H9 (cell line): ENCODE data around the gene WDR4. TPM values are rescaled to one million over a fixed set of nuclear protein-coding genes. Genes with fewer than 3 reads are reported as not detected.

Experiments
- DNase-seq: peaks from one replicate; pipeline ENCODE4 v3.0.0-alpha.2; 2017
- H2AFZ ChIP-seq: one replicate; pipeline ENCODE4 v1.6.1; 2013; ENCODE audit warnings: mild to moderate bottlenecking, low read length, control low read depth, moderate library complexity
- H2AK5ac ChIP-seq: 2 replicates; pipeline ENCODE4 v1.6.1; 2013; ENCODE audit warnings: low read length, control low read depth, mixed read lengths; ENCODE audit not compliant: insufficient read length
- H2BK120ac ChIP-seq: one replicate; pipeline ENCODE4 v1.6.1; 2013; ENCODE audit warnings: low read depth, mild to moderate bottlenecking, low read length, control low read depth, inconsistent platforms; ENCODE audit not compliant: poor library complexity, severe bottlenecking
- H2BK12ac ChIP-seq: 2 replicates; pipeline ENCODE4 v1.6.1; 2013; ENCODE audit warnings: low read length, control low read depth, mixed read lengths, low read depth; ENCODE audit not compliant: insufficient read length
- H2BK15ac ChIP-seq: 2 replicates; pipeline ENCODE4 v1.6.1; 2013; ENCODE audit warnings: low read depth, low read length, control low read depth
- H2BK20ac ChIP-seq: one replicate; pipeline ENCODE4 v1.6.1; 2013; ENCODE audit warnings: low read depth, mild to moderate bottlenecking, low read length, control low read depth, inconsistent platforms; ENCODE audit not compliant: poor library complexity, severe bottlenecking
- H2BK5ac ChIP-seq: 2 replicates; pipeline ENCODE4 v1.6.1; 2013; ENCODE audit warnings: low read length, control low read depth, mixed read lengths; ENCODE audit not compliant: insufficient read length
- H3K14ac ChIP-seq: 2 replicates; pipeline ENCODE4 v1.6.1; 2013; ENCODE audit warnings: low read length, control low read depth; ENCODE audit not compliant: insufficient read depth
- H3K18ac ChIP-seq: 2 replicates; pipeline ENCODE4 v1.6.1; 2013; ENCODE audit warnings: low read depth, mild to moderate bottlenecking, mixed read lengths, low read length, control low read depth; ENCODE audit not compliant: insufficient read length
- H3K23ac ChIP-seq: 2 replicates; pipeline ENCODE4 v1.6.1; 2013; ENCODE audit warnings: low read length, control low read depth, mixed read lengths, low read depth; ENCODE audit not compliant: insufficient read length
- H3K23me2 ChIP-seq: 2 replicates; pipeline ENCODE4 v1.6.1; 2013; ENCODE audit warnings: low read depth, mild to moderate bottlenecking, mixed read lengths, low read length, control low read depth; ENCODE audit not compliant: insufficient read length, poor library complexity, severe bottlenecking
- H3K27ac ChIP-seq: 2 replicates; pipeline ENCODE4 v1.5.1; 2013; ENCODE audit warnings: low read length, control low read depth, mixed read lengths, low read depth; ENCODE audit not compliant: insufficient read length
- H3K27me3 ChIP-seq: 2 replicates; pipeline ENCODE4 v1.6.1; 2013; ENCODE audit warnings: low read length, control low read depth, inconsistent platforms; ENCODE audit not compliant: insufficient read depth
- H3K4ac ChIP-seq: 2 replicates; pipeline ENCODE4 v1.6.1; 2013; ENCODE audit warnings: low read depth, mild to moderate bottlenecking, control low read depth, inconsistent platforms, low read length, moderate library complexity
- H3K4me1 ChIP-seq: 2 replicates; pipeline ENCODE4 v1.6.1; 2013; ENCODE audit warnings: low read length, control low read depth, inconsistent platforms; ENCODE audit not compliant: insufficient read depth
- H3K4me2 ChIP-seq: 2 replicates; pipeline ENCODE4 v1.6.1; 2013; ENCODE audit warnings: low read length, control low read depth, mixed read lengths; ENCODE audit not compliant: insufficient read length, insufficient read depth
- H3K56ac ChIP-seq: 2 replicates; pipeline ENCODE4 v1.6.1; 2013; ENCODE audit warnings: low read depth, mild to moderate bottlenecking, mixed read lengths, low read length, control low read depth; ENCODE audit not compliant: insufficient read length
- H3K79me1 ChIP-seq: 2 replicates; pipeline ENCODE4 v1.6.1; 2013; ENCODE audit warnings: low read depth, mild to moderate bottlenecking, moderate library complexity, low read length, control low read depth, inconsistent platforms; ENCODE audit not compliant: insufficient read depth, poor library complexity, severe bottlenecking
- H3K79me2 ChIP-seq: 2 replicates; pipeline ENCODE4 v1.6.1; 2013; ENCODE audit warnings: low read length, control low read depth, inconsistent platforms; ENCODE audit not compliant: insufficient read depth
- H3K9ac ChIP-seq: 2 replicates; pipeline ENCODE4 v1.6.1; 2013; ENCODE audit warnings: low read length, control low read depth, mixed read lengths; ENCODE audit not compliant: insufficient read length; ENCODE audit errors: extremely low read depth
- H3K9me3 ChIP-seq: one replicate; pipeline ENCODE4 v1.6.1; 2013; ENCODE audit warnings: low read depth, low read length, inconsistent platforms; ENCODE audit not compliant: control insufficient read depth
- H3T11ph ChIP-seq: one replicate; pipeline ENCODE4 v1.6.1; 2013; ENCODE audit warnings: mild to moderate bottlenecking, low read length, control low read depth, inconsistent platforms
- H4K20me1 ChIP-seq: one replicate; pipeline ENCODE4 v1.6.1; 2013; ENCODE audit not compliant: control insufficient read depth, insufficient read length, insufficient read depth
- H4K5ac ChIP-seq: 2 replicates; pipeline ENCODE4 v1.6.1; 2013; ENCODE audit warnings: low read depth, mild to moderate bottlenecking, mixed read lengths, low read length, control low read depth; ENCODE audit not compliant: insufficient read length
- H4K8ac ChIP-seq: replicated peaks from 2 replicates; pipeline ENCODE4 v1.6.1; 2013; ENCODE audit warnings: low read length, control low read depth, mixed read lengths, low read depth; ENCODE audit not compliant: insufficient read length
- H4K91ac ChIP-seq: 2 replicates; pipeline ENCODE4 v1.6.1; 2013; ENCODE audit warnings: low read depth, mild to moderate bottlenecking, moderate library complexity, mixed read lengths, low read length, control low read depth; ENCODE audit not compliant: insufficient read length
- H3K27ac Mint-ChIP-seq, 3 experiments: 2 replicates in 2 of 3; 3 replicates in 1 of 3; pipeline ENCODE4 v1.8.0; 2020 to 2021; ENCODE audit warnings: mixed read lengths in 3 of 3, mild to moderate bottlenecking in 1 of 3, moderate library complexity in 1 of 3
- H3K27me3 Mint-ChIP-seq: 2 replicates; pipeline ENCODE4 v1.8.0; 2021; ENCODE audit warnings: low read depth, mild to moderate bottlenecking, moderate library complexity, mixed read lengths
- H3K36me3 Mint-ChIP-seq, 3 experiments: 2 replicates in 2 of 3; 3 replicates in 1 of 3; pipeline ENCODE4 v1.8.0; 2020 to 2021; ENCODE audit warnings: low read depth in 3 of 3, mixed read lengths in 3 of 3; ENCODE audit not compliant: insufficient read depth in 1 of 3
- H3K4me1 Mint-ChIP-seq, 2 experiments: 2 replicates each; pipeline ENCODE4 v1.8.0; 2020; ENCODE audit warnings: mixed read lengths in 2 of 2
- H3K4me3 Mint-ChIP-seq, 2 experiments: 2 replicates in 1 of 2; 3 replicates in 1 of 2; pipeline ENCODE4 v1.8.0; 2020 to 2021; ENCODE audit warnings: mild to moderate bottlenecking in 2 of 2, mixed read lengths in 2 of 2, moderate library complexity in 1 of 2
- H3K9me3 Mint-ChIP-seq, 2 experiments: 2 replicates in 1 of 2; 3 replicates in 1 of 2; pipeline ENCODE4 v1.8.0; 2020; ENCODE audit warnings: mild to moderate bottlenecking in 2 of 2, mixed read lengths in 2 of 2, moderate library complexity in 1 of 2
- WGBS: extraction: QIAGEN DNeasy Blood & Tissue Kit; methylation state at CpG from one replicate; pipeline ENCODE4 v1.1.7; 2013; ENCODE audit warnings: missing lambda C conversion rate, low lambda C conversion rate, mixed read lengths; ENCODE audit not compliant: insufficient read length; ENCODE audit errors: extremely low coverage; 5-methylcytosine and 5-hydroxymethylcytosine counted together
- total RNA-seq: library from RNA; stranded (reverse); gene quantifications from 2 replicates; pipeline ENCODE4 v1.2.1, GENCODE V29; 2021
- TF ChIP-seq, protein P1 (sequence below): fragments of 200-600 bp; sonication (generic); conservative IDR thresholded peaks from 3 replicates; pipeline ENCODE4 v1.8.0; 2021; ENCODE audit warnings: antibody characterized with exemption, mild to moderate bottlenecking

The WDR4 gene
- total RNA-seq, 1 experiment from 2014 or later = 54.4 TPM

- Histone ChIP-seq H2BK20ac (no peak overlapping the region), H2BK120ac (no peak overlapping the region), H4K5ac (no peak overlapping the region), H3K56ac (no peak overlapping the region), H3T11ph (no peak overlapping the region), H2BK5ac (no peak overlapping the region), H4K20me1 (no peaks in the 10 kb centered on the region), H3K4me2 (peak overlapping the region; percentile 42), H3K23me2 (peaks cover 11% of the 10 kb centered on the region), H2BK15ac (no peak overlapping the region), H3K23ac (no peak overlapping the region), H3K79me1 (no peaks in the 10 kb centered on the region), H3K4me1 (no peaks in the 10 kb centered on the region; the same call in 1 of the 2 replicates), H3K79me2 (no peaks in the 10 kb centered on the region; the same call in 1 of the 2 replicates), H3K9ac (no peak overlapping the region), H2AFZ (no peak overlapping the region), H3K18ac (no peak overlapping the region), H3K14ac (no peak overlapping the region), H2BK12ac (no peak overlapping the region), H3K27me3 (no peaks in the 10 kb centered on the region), H3K4ac (no peak overlapping the region), H4K91ac (no peak overlapping the region), H4K8ac (no peak overlapping the region), H3K9me3 (no peaks in the 10 kb centered on the region), H3K27ac (peak overlapping the region; percentile 28), H2AK5ac (no peak overlapping the region)
- DNase-seq = no peak
- Mint-ChIP-seq H3K27me3 (peaks cover 1% of the 10 kb centered on the region; the same call in 1 of the 2 replicates), H3K4me3 (no peak overlapping the region), H3K27ac (no peak overlapping the region; a peak in 1 of 7 replicates), H3K9me3 (no peaks in the 10 kb centered on the region), H3K4me1 (peaks cover 22% of the 10 kb centered on the region in 2 experiments), H3K36me3 (peaks cover 0 to 5% (median 1%) of the 10 kb centered on the region in 3 experiments; a peak in 4 of 7 replicates)
- WGBS = no CpG with 5 or more reads among the region's 4 CpGs
- TF ChIP-seq, protein P1, sequence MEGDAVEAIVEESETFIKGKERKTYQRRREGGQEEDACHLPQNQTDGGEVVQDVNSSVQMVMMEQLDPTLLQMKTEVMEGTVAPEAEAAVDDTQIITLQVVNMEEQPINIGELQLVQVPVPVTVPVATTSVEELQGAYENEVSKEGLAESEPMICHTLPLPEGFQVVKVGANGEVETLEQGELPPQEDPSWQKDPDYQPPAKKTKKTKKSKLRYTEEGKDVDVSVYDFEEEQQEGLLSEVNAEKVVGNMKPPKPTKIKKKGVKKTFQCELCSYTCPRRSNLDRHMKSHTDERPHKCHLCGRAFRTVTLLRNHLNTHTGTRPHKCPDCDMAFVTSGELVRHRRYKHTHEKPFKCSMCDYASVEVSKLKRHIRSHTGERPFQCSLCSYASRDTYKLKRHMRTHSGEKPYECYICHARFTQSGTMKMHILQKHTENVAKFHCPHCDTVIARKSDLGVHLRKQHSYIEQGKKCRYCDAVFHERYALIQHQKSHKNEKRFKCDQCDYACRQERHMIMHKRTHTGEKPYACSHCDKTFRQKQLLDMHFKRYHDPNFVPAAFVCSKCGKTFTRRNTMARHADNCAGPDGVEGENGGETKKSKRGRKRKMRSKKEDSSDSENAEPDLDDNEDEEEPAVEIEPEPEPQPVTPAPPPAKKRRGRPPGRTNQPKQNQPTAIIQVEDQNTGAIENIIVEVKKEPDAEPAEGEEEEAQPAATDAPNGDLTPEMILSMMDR = no peak
These were observed 42.6 kb upstream of the WDR4 start for GRCh38 chr21:42921927-42922326.
